Chondrocyte (in vitro differentiated cells): Measurements from ENCODE around the gene FSD2. TPM values are rescaled to one million over a fixed set of nuclear protein-coding genes. Genes with fewer than 3 reads are reported as not detected.

ENCODE experiments used
- DNase-seq: peaks from one replicate; pipeline ENCODE4 v3.0.0; 2021; ENCODE audit warnings: mixed read lengths, low spot score
- H3K27ac Mint-ChIP-seq: one replicate; pipeline ENCODE4 v1.8.0; 2021; ENCODE audit warnings: mild to moderate bottlenecking, moderate library complexity, mixed read lengths; ENCODE audit not compliant: unreplicated experiment
- H3K27me3 Mint-ChIP-seq: 2 replicates; pipeline ENCODE4 v1.8.0; 2021; ENCODE audit warnings: low read depth, mixed read lengths
- H3K36me3 Mint-ChIP-seq: 2 replicates; pipeline ENCODE4 v1.8.0; 2021; ENCODE audit warnings: low read depth, mixed read lengths
- H3K4me1 Mint-ChIP-seq: 2 replicates; pipeline ENCODE4 v1.8.0; 2021; ENCODE audit warnings: low read depth, mild to moderate bottlenecking, mixed read lengths
- H3K4me3 Mint-ChIP-seq: one replicate; pipeline ENCODE4 v1.8.0; 2021; ENCODE audit warnings: mild to moderate bottlenecking, moderate library complexity, mixed read lengths; ENCODE audit not compliant: unreplicated experiment
- H3K9me3 Mint-ChIP-seq: 2 replicates; pipeline ENCODE4 v1.8.0; 2021; ENCODE audit warnings: low read depth, mixed read lengths
- total RNA-seq: library from RNA; stranded (reverse); gene quantifications from 3 replicates; pipeline ENCODE4 v1.2.1, GENCODE V29; 2021
- TF ChIP-seq, protein P1 (sequence below): fragments of 200-600 bp; sonication (generic); IDR thresholded peaks from 2 replicates; pipeline ENCODE4 v1.5.0; 2021; ENCODE audit warnings: antibody characterized with exemption, mild to moderate bottlenecking, moderate library complexity

The FSD2 gene
- total RNA-seq, 1 donor from 2014 or later: not detected

DNA sequence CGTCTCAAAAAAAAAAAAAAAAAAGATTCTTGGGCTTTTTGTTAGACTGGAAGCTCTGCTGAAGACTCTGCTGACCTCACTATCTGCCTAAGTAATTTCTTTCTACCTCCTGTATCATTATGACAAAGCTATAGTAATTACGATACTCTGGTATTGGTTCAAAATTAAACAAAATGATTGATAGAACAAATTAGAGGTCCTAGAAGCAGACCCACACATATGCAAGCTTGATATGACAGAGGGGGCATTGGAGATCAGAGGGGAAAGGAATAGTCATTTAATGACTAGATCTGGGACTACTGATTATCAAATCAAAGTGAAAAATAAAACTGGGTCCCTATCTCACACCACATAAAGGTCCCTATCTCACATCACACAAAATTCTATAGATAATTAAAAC is 74.3 kb downstream of the FSD2 start:
- no peak overlapping the region for H3K27ac Mint-ChIP-seq
- no peak overlapping the region for H3K4me3 Mint-ChIP-seq
- H3K9me3 Mint-ChIP-seq: no peaks in the 10 kb centered on the region
- DNase-seq: no peak
- H3K4me1 Mint-ChIP-seq: no peaks in the 10 kb centered on the region
- no peaks in the 10 kb centered on the region for H3K27me3 Mint-ChIP-seq
- TF ChIP-seq, protein P1, sequence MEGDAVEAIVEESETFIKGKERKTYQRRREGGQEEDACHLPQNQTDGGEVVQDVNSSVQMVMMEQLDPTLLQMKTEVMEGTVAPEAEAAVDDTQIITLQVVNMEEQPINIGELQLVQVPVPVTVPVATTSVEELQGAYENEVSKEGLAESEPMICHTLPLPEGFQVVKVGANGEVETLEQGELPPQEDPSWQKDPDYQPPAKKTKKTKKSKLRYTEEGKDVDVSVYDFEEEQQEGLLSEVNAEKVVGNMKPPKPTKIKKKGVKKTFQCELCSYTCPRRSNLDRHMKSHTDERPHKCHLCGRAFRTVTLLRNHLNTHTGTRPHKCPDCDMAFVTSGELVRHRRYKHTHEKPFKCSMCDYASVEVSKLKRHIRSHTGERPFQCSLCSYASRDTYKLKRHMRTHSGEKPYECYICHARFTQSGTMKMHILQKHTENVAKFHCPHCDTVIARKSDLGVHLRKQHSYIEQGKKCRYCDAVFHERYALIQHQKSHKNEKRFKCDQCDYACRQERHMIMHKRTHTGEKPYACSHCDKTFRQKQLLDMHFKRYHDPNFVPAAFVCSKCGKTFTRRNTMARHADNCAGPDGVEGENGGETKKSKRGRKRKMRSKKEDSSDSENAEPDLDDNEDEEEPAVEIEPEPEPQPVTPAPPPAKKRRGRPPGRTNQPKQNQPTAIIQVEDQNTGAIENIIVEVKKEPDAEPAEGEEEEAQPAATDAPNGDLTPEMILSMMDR: no peak
- no peaks in the 10 kb centered on the region for H3K36me3 Mint-ChIP-seq

DNA sequence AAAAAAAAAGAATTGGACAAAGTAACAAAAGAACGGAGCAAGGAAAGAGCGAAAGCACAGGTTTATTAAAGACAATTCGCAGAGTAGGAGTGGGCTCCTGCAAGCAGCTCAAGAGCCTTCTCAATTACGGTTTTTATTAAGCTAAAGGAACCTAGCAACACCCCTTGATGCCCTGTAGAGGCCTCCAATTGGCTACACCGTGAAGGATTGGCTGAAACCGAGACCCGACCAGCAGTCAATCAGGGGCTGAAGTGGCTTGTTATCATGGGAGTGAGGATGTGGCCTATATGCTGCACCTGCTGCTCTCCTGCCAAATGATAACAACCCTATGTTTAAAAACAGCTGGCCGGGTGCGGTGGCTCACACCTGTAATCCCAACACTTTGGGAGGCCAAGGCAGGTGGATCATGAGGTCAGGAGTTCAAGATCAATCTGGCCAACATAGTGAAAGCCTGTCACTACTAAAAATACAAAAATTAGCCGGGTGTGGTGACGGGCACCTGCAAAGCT is 75.8 kb downstream of the FSD2 start:
- Mint-ChIP-seq H3K27ac (no peak overlapping the region), H3K4me3 (no peak overlapping the region), H3K36me3 (no peaks in the 10 kb centered on the region), H3K4me1 (no peaks in the 10 kb centered on the region), H3K9me3 (no peaks in the 10 kb centered on the region), H3K27me3 (no peaks in the 10 kb centered on the region)
- no peak for DNase-seq
- TF ChIP-seq, protein P1: no peak

- no peaks in the 10 kb centered on the region for H3K36me3 Mint-ChIP-seq
- no peak overlapping the region for H3K27ac Mint-ChIP-seq
- DNase-seq: no peak
- no peaks in the 10 kb centered on the region for H3K9me3 Mint-ChIP-seq
- TF ChIP-seq, protein P1: no peak
- no peak overlapping the region for H3K4me3 Mint-ChIP-seq
- H3K27me3 Mint-ChIP-seq: no peaks in the 10 kb centered on the region
- no peaks in the 10 kb centered on the region for H3K4me1 Mint-ChIP-seq
Measured at GRCh38 chr15:82726816-82727215, 79.1 kb downstream of the FSD2 start.

- DNase-seq: no peak
- peaks cover 20% of the 10 kb centered on the region for H3K27me3 Mint-ChIP-seq
- peaks cover 2% of the 10 kb centered on the region for H3K36me3 Mint-ChIP-seq
- H3K27ac Mint-ChIP-seq: no peak overlapping the region
- H3K4me1 Mint-ChIP-seq: peaks cover 3% of the 10 kb centered on the region
- peaks cover 10% of the 10 kb centered on the region for H3K9me3 Mint-ChIP-seq
- TF ChIP-seq, protein P1: no peak
- no peak overlapping the region for H3K4me3 Mint-ChIP-seq
Measured at GRCh38 chr15:82715003-82715402, 90.9 kb downstream of the FSD2 start.

DNA sequence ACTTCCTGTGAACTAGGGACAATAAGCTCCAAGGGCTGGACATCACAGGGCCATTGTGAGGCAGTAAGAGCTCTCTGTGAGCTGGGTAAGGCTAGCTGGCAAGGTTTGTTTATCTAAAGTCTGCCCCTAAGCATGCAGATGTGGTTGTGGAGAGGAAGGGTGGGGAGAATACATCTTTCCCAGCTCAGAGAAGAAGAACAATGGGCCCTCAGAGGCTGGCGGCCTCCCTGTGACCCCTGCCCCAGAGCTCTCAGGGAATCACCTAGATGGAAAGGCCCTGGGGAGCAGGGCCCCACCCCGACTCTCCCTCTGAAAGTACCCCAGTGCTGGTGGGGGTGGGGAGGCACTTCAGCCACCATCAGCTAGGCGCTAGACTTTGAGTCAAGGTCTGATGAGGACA is 91.9 kb downstream of the FSD2 start:
- no peak for DNase-seq
- TF ChIP-seq, protein P1: no peak
- Mint-ChIP-seq H3K9me3 (peaks cover 10% of the 10 kb centered on the region), H3K27ac (no peak overlapping the region), H3K4me1 (peaks cover 3% of the 10 kb centered on the region), H3K4me3 (no peak overlapping the region), H3K27me3 (peaks cover 18% of the 10 kb centered on the region), H3K36me3 (peaks cover 2% of the 10 kb centered on the region)
